DMS153 treated with DMSO at 0.1 percent for 48 hours (cell line): ENCODE data around the gene PLPPR4.

Experiments used
- DNase-seq: peaks from one replicate; lab custom pipeline; 2025; ENCODE audit not compliant: unreplicated experiment; lab: John Stamatoyannopoulos, UW

PLPPR4 gene

GRCh38 chr1:99347041-99347684 is 82.9 kb downstream of the PLPPR4 start:
- no peak for DNase-seq

- no peak for DNase-seq
Measured at GRCh38 chr1:99348397-99349132, 84.3 kb downstream of the PLPPR4 start.

- DNase-seq: no peak
Measured at GRCh38 chr1:99352821-99353220, 88.5 kb downstream of the PLPPR4 start.

GRCh38 chr1:99358770-99359169 is 94.5 kb downstream of the PLPPR4 start:
- DNase-seq: no peak
